ENCODE results near the gene TTF1.

DNA sequence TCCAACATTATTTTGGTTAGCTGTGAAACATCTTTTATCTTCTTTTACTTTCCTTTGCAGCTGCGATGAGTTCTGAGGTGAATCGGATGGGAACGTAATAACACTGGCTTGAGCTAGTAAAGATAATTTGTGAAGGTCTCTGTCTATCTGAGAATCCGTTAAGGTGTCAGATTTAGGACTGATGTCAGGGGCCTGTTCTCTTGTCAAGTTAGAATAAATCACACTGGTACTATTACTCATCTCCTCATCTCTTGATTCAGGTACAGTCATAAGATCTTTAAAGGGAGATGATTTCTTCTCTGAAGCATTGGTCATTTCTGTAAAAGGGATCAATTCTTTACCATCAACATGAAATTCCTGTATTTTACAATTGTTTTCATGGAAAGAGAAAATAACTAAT, 78.1 kb downstream of the TTF1 start:
- TF ChIP-seq POLR2A (IDR thresholded peaks at IDR 0.05) (no peak), EP300 (IDR thresholded peaks at IDR 0.05) (no peak), POLR2AphosphoS5 (IDR thresholded peaks at IDR 0.05) (no peak)
- TF ChIP-seq, protein P1, sequence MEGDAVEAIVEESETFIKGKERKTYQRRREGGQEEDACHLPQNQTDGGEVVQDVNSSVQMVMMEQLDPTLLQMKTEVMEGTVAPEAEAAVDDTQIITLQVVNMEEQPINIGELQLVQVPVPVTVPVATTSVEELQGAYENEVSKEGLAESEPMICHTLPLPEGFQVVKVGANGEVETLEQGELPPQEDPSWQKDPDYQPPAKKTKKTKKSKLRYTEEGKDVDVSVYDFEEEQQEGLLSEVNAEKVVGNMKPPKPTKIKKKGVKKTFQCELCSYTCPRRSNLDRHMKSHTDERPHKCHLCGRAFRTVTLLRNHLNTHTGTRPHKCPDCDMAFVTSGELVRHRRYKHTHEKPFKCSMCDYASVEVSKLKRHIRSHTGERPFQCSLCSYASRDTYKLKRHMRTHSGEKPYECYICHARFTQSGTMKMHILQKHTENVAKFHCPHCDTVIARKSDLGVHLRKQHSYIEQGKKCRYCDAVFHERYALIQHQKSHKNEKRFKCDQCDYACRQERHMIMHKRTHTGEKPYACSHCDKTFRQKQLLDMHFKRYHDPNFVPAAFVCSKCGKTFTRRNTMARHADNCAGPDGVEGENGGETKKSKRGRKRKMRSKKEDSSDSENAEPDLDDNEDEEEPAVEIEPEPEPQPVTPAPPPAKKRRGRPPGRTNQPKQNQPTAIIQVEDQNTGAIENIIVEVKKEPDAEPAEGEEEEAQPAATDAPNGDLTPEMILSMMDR (IDR thresholded peaks at IDR 0.05): no peak
